GM12864 (cell line): ENCODE data around the gene RCN1.
"Not testable (repeated sequence)": the region's sequence is repeated elsewhere in the genome, so short reads cannot be mapped to it uniquely, and the experiment has no call there.

Experiments
- DNase-seq: peaks from one replicate; pipeline ENCODE4 v3.0.0-alpha.2; 2011; ENCODE audit warnings: low read depth
- H3K4me3 ChIP-seq: 2 replicates; pipeline ENCODE4 v1.5.1; 2011; ENCODE audit warnings: mild to moderate bottlenecking, low read depth, low read length, control low read depth
- CTCF ChIP-seq: IDR thresholded peaks from 2 replicates; pipeline ENCODE4 v1.5.1; 2011; ENCODE audit warnings: low read depth, mild to moderate bottlenecking, moderate library complexity, low read length, control low read depth, inconsistent platforms; ENCODE audit errors: missing control alignments

RCN1 gene

GRCh38 chr11:32101791-32102190, 10.9 kb downstream of the RCN1 start:
- no peak overlapping the region for H3K4me3 ChIP-seq
- TF ChIP-seq CTCF: no peak
- DNase-seq: no peak

GRCh38 chr11:32103121-32103719, 12.3 kb downstream of the RCN1 start:
- DNase-seq, H3K4me3 ChIP-seq: not testable (repeated sequence)

GRCh38 chr11:32103941-32104340, 13.1 kb downstream of the RCN1 start:
- no peak overlapping the region for H3K4me3 ChIP-seq
- no peak for TF ChIP-seq CTCF
- DNase-seq: no peak

- peak; percentile 43 for DNase-seq
- no peak for TF ChIP-seq CTCF
- H3K4me3 ChIP-seq: no peak overlapping the region; the same call in 1 of the 2 replicates
Measured at GRCh38 chr11:32105871-32106560, 15.1 kb downstream of the RCN1 start.

GRCh38 chr11:32107647-32108046, 16.8 kb downstream of the RCN1 start:
- no peak for DNase-seq
- H3K4me3 ChIP-seq: no peak overlapping the region
- no peak for TF ChIP-seq CTCF

- DNase-seq: no peak
- no peak overlapping the region for H3K4me3 ChIP-seq
- no peak for TF ChIP-seq CTCF
Measured at GRCh38 chr11:32108576-32108975, 17.7 kb downstream of the RCN1 start.

- TF ChIP-seq CTCF: no peak
- DNase-seq: no peak
- no peak overlapping the region for H3K4me3 ChIP-seq
Measured at GRCh38 chr11:32109138-32109537, 18.3 kb downstream of the RCN1 start.
